NCI-H128 (cell line): ENCODE measurements around the gene PRDM2.

Source experiments
- DNase-seq: peaks from one replicate; lab custom pipeline; 2025; ENCODE audit not compliant: unreplicated experiment; lab: John Stamatoyannopoulos, UW

PRDM2 gene

DNA sequence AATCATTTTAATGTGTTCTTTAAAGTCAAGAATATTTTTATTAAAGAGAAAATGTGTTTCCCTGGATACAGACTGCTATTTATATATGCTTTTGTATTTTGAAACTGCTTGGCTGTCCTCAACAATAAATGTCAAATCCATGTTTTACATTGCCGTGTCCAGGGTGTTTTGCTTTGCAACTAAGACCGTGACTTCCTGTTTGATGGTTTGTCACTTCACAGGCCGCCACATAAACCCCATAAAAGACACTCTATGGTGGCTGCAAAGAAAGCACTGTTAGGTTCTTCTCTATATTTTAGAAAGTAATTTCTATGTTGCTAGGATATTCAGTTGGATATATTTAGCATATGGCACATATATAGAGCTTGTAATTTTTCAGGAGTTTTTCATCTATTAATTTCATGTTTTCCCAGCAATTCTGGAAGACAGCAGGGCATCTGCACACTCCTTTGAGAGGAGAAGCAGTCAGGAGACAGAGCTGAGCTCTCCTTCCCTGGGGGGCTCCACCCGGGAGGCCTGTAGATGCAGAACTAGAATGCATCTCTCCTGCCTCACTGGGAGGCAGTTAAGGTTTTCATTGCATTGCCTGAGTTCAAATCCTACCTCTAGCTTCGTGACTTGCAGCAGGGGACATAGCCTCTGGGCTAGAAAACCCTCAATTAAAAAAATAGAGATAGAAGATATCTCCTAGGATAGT is 33.1 kb downstream of the PRDM2 start:
- no peak for DNase-seq

DNA sequence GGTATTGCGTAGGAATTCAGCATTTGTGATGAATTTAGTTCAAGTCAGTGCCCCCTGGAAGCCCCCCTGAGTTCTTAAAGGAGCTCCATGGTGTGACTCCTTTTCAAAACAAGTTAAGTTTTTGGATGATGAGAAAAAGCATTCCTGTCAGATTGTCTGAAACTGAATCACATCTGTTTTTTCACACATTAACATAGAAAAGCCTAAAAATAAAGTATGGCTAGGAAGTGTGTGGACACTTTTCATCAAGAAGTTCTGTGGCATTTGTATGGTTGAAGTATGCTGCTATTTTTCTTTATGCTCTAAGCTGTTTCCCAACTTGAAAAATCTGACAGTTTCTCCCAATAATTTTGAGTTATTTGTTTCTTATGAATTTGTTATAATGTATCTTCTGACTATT is 33.7 kb downstream of the PRDM2 start:
- DNase-seq: no peak

DNA sequence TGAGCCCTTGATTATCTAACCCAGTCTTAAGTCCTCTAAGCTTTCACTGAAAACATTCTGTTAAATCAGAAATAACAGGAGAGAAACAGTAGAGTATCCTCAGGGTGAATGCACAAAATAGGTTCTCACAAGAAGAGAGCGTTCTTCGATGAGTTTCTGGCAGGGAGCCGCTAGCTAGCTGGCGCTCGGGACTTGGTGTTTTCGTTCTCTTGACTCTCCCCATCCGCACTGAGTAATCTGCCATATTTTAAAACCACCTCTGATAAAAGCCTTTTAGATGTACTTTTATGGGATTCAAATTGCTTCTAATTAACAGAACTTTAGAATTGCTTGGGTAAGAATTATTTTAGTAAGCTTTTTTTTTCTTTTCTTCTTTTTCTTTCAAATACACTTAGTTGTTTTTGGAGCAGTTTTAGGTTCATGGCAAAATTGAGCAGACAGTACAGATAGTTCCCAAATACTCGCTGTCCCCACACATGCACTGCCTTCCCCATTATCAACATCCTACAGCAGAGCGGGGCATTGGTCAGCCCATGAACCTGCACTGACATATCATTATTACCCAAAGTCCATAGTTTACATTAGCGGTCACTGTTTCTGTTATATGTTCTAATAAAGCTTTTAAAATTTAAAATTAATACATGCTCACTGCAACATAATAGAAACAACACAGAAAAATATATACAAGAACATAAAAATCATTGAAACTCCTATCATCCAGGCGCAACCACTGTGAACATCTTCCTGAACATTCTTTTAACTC is 35.4 kb downstream of the PRDM2 start:
- no peak for DNase-seq

DNA sequence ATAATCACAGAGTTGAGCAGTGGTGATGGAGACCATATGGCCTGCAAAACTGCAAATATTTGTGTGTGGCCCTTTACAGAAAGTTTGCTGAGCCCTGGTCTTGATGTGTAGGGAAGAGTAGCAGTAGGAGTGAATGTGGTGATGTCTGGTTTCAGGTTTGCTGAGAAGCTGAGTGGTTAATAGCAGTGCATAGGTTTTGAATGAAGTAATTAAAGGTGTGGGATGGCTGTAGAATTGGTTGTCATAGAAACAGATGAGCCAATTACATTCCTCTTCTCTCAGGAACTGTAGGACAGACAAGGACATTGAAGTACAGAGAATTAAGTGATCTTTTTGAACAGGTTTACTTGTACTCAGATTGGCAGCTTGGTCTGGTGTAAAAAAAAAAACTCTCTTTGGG is 37.4 kb downstream of the PRDM2 start:
- DNase-seq: no peak

DNA sequence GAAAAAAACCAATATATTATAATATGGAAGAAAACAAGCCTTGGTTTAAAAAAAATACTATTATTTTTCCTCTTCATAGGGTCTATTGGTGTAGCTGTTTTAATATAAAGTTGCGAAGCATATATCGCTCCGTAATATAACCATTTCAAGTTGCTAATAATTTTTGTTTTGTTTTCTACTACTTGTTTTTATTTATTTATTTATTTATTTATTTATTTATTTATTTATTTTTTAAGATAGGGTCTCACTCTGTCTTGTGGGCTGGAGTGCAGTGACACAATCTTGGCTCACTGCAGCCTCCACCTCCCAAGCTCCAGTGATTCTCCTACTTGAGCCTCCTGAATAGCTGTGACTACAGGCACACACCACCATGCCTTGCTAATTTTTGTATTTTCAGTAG is 46.4 kb downstream of the PRDM2 start:
- no peak for DNase-seq

DNA sequence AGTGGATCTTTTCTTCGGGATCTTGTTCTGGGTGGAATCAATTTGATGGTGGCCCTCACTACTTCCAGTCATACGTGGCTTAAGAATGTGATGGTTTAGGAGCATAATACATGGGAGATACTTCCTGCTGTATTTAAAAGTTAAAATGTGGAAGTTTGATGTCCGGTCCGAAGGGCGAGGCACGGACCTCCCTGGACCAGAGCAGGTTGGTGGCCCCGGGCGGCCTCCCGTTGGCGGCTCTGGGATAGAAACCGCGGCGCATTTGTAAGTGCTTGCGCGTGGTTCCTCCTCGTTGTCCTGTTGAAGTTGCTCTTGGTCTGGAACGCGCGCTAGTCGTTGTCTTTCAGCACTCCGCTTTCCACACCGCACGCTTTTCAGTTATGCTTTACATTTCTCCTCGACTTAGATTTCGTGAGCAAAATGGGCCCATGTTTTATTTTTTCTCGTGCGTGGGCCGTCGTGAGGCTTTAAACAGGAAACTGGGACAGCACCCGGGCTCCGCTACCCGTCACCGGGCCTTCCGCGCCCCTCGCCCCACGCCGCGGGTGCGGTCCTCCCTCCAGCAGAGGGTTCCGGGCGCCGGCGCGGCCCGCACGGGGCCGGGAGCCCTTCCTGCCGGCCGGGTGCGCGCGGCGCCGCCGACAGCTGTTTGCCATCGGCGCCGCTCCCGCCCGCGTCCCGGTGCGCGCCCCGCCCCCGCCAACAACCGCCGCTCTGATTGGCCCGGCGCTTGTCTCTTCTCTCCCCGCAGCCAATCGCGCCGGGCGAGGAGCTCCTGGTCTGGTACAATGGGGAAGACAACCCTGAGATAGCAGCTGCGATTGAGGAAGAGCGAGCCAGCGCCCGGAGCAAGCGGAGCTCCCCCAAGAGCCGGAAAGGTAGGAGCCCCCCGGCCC is 48.9 kb downstream of the PRDM2 start:
- DNase-seq: peak; percentile 90

DNA sequence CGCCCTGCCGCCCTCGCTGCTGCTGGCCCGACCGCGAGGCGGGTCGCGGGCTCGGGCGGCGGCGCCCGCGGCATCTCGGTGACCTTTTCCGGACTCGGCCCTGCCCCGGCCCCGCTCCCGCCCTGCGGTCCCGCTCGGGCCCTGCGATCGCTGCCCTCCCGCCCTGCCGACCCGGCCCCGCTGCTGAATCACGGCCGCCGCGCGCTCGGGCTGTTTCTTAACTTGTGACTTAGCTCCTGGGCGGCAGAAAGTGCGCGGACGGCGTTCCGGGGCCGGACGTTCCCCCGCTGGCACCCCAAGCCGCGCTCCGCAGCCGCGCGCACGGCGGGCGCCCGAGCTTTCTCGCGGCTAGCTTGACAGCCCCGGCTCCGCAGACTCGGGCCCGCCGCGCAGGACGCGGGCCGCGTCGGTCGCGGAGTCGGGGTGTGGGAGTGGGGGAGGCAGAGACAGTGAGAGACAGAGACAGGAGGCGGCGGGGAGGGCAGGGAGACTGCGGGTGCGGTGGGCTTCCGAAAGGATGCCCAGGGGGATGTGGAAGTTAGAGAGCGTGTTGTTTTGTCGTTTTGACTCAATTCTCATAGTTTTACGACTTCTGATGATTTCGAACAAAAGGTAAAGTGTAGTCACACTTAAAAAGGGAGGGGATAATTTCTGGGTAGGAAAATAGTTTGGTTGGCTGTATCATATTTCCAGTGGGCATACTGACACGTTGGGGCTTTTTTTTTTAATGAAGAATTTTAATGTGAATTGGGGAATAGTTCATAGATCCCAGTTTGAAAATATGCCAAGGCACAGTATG is 49.8 kb downstream of the PRDM2 start:
- DNase-seq: no peak

DNA sequence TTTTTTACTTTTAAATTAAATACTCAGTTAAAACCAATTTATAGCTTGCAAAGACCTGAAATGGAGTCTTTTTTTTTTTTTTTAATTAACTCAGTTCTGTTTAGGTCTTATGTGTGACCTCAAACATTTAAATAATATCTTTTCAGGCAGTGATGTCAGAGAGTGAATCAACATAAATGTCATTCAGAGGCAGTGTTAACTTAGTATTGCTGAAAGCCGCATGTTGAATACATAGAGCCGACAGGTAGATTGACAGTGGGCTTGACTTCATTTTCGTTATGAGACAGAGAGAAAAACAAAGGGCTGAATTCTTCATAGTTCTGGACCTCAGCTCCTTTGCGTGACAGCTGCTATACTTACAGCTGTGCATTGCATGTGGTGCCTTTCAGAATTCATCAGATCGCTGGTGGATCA is 51.5 kb downstream of the PRDM2 start:
- DNase-seq: no peak

DNA sequence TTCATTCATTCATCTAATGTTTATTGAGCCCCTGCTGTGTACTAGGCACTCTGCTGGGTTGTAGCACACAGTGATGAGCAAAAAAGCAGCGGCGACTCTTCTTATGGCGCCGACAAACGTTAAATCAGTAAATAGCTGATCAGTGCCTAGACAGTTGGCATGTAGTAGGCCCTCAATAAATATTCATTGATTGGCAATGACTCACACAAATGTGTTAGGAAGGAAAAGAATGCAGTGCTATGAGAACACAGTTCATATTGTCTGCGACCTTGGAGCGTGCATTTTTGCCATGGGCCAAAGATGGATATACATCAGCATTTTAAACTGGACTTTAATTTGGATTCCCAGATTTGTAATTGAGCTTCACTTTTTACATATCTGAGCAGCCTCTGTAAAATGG is 52.0 kb downstream of the PRDM2 start:
- no peak for DNase-seq

DNA sequence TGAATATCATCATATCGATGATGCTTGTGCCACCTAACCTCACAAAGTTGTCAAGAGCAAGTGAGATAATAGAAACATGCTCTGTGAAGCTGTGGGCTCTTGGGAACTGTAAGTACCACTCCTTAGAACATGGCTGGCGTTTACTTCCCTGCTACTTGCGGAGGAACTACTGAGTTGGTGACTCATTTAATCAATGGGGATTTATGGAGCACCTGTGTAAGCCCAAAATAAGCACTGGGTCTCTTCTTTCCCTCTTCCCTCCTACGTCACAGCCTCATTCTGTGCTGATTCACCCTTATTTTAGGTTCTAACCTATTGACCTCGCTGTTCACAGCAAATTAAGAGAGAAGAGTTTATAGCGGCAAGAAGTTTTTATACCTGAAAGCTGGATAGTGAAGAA is 52.9 kb downstream of the PRDM2 start:
- DNase-seq: no peak

DNA sequence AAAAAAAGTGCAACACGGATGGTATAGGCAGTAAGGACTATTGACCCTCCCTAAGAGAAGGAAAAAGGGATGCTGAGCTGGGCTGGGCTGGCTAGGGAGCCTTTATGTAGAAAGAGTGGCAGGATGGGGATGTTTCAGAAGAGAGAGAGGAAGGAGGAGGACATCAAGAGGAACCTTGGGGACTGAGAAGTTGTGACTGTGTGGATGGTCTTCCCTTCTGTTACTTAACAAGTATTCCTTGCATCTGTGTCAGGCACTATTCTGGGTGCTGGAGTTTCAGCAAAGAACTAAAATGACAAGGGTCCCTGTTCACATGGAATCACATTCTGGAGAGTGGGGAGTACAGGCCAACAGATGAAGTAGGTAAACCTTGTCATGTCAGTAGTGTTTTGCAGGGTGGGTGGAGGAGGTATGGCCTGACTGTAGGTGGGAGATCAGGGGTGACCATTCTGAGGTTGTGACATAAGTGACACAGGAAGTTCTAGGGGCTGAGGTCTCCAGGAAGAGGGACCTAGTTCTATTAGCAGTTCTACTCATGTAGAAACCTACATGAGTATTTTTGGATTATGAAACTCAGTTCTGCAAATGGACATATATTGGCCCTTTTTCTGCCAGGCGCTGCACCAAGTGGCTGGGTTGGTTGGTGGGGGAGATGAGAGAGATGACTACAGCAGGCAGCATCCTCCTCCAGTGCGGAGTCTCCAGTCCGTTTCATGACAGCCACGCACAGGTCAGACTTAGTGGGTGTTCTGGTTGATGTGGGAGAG is 53.8 kb downstream of the PRDM2 start:
- no peak for DNase-seq

DNA sequence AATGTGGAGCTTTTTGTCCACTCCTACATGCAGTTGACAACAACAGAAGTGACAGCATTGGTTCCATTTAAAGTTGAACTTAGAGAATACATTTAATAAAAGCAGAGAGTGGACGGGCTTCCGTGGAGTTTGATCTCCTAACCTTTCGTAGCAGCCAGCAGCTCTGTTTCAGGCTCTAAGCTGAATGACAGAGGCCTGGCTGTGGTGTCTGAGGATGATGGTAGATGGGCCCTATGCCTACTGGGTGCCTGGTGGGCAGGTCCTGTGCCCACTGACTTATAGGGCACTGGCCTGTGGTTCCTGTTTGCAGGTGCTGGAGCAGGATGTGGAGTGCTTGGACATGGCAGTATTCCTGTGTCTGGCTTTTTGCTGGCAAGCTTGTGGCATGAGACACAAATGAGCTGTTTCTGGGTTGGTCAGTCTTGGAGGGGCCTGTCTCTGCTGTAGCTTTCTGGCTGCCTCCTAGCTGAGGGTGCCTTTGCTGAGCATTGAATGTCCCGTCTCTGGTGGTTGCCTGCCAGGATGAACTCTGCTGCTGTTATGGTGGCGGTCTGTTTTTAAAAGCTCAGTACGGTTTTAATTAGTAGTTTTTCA is 54.6 kb downstream of the PRDM2 start:
- no peak for DNase-seq

DNA sequence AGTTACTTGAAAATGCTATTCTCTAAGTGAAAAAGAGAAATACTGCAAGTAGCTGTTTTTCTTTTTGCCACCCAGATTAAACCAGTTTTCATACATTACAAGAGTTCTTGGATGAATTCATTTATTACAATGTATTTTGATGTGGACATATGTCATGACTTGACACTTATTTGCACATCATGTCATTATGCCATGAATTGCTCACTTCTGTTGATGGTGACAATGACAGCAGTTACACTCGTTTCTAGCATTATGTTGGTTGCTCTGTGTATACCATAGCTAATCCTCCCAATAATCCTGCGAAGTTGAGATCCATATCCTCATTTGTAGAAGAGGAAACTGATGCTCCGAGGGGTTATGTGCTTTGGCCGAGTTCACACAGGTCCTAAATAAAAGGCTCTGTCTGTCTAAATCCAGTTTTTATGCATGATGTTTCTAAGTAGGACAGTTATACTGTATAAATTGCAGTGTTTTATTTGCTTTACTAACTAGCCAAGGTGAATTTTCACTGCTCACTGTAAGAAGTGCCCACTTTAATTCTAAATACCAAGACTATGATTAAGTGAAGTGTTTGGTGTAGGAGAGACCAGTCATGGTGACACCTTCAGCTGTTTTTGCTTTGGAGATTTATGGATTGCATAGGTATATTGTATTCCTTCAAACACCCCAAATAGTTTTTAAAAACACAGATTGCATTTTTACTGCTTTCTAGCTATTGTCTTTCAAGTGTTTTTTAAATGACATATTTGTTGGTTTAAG is 56.7 kb downstream of the PRDM2 start:
- no peak for DNase-seq

DNA sequence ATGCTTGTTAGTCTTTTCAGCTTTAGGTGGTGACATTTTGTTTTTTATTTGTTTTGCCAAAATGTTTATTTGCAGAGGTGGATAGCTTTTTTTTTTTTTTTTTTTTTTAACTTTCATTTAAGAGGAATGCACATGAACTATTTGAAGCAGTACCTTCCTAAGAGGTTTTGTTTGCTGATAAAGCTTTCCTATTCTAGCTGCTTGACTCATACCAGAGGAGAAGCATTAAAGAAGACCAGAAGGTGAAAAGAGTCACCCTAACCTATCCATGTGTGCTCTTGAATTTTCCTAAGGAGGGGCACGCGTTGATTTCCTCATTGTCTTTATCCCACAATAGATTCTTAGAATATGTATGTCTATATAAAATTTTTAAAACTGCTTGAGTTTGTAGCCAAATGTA is 57.7 kb downstream of the PRDM2 start:
- DNase-seq: no peak

DNA sequence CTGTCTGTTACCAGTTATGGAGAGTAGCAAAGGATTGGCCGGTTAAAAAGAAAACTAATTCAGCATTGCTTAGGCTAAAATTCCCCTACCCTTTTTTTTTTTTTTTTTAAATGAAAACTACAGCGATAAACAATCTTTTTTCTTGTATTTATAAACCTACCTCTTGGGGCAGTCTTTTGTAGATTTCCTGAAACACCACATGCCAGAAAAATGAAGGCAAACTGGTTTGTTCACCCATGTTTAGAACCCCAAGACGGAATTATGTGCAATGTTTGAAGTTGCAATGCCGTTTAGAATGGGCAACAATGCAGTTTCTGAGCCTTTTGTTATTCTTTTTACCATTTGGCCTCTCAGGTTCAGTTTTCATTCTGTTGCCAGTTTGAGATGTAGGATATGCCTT is 59.1 kb downstream of the PRDM2 start:
- no peak for DNase-seq

DNA sequence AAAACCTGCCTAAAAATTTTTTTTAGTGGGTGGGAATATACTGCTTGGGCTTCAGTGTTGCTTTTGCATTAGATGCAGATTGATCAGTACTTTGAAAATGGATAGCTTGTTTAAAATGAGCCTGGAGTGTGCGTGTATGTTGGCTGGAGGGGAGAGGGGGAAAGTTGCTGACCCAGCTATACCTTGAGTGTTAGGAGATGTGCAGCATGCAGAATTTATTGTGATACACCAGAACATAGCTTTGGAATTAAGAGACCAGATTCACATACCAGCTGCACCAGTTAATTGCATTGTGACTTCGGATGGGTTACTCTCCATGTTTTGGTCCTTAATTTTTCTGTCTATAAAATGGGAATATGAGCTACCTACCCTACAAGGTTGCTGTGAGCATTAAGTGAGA is 60.4 kb downstream of the PRDM2 start:
- DNase-seq: no peak

DNA sequence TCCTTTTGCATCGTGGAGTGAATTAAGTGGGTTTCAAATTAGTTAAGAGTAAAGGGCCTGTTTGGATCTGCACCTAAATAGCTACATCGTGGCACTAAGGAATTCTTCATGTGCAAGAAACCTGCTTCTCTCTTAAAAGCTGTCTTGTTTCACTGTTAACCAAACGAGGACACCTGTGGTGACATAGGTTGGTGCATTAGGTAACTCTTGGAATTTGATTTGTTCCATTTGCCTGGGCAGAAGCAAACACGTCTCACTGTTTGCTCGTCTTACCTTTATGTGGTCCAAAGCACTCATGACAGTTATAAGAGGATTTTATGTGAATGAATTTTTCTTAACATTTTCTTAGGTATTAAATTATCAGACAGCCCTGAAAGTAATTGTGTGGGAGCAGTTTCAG is 60.9 kb downstream of the PRDM2 start:
- no peak for DNase-seq

DNA sequence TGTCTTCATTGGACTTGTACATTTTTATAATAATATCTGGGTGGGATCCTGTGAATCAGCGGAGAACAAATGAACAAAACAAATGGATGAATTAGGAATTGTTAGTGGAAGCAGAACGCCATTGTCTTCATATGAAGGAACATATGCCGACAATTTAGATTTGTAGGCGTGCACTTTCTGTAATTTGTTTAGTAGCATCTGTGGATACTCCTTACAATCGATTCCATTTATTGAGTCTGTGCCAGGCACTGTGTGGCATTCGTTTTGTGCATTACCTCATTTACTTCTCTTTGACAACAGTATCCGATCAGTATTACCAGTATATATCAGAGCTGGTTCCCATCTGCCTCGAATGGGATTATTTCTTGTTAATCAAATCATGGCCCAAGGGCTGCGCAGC is 61.9 kb downstream of the PRDM2 start:
- no peak for DNase-seq

DNA sequence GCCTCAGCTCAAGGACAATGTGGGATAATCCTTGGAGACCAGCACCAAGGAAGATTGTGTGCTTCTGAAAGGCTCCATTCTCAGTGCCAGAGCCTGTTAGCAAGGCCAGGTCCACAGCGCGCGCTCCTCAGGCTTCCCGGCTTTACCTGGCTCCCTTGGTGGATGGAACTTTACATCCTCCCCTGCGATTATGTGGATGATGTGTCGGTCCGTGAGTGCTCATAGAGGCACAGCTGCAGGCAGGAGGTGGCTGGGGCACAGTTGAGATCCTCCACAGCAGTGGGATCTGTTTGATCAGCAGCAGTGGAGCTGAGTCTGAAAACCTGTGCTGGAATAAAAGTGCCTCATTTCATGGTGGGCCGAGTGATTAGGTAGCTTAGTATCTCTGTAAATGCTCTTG is 62.7 kb downstream of the PRDM2 start:
- no peak for DNase-seq
